Astrocyte of the hippocampus (primary cell): ENCODE measurements around the gene EFHC1.

Source experiments
- DNase-seq: peaks from one replicate; pipeline ENCODE4 v3.0.0; 2011; ENCODE audit warnings: low read depth, low spot score

Gene EFHC1

DNA sequence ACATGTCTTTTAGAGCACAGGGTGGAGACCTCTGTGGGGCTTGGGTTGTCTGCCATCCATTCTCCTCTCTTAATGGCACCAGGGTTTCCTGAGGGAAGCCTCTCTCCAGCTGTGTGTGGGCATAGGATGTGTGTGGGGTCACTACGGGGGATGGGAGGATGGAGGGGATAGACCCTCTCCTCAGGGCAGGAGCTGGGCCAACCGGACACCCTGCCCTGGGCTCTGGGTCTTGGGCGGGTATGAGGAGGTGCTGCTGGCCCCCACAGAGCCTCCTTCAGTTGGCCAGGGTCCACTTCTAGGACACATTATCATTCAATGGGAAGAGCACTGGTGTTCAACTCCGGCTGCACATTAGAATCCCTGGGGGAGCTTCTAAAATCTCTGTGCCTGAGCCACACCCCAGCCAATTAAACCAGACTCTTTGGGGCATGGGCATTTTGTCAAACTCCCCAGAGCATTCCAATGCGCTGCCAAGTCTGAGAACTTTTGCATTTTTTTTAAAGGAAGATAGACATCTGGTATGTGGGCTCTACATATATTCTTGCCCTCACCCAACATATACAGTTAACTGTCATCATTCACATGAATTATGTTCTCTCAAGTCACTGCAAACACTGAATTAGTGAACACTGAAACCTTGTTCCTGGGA, 118.2 kb downstream of the EFHC1 start:
- DNase-seq, result peak; percentile 67

DNA sequence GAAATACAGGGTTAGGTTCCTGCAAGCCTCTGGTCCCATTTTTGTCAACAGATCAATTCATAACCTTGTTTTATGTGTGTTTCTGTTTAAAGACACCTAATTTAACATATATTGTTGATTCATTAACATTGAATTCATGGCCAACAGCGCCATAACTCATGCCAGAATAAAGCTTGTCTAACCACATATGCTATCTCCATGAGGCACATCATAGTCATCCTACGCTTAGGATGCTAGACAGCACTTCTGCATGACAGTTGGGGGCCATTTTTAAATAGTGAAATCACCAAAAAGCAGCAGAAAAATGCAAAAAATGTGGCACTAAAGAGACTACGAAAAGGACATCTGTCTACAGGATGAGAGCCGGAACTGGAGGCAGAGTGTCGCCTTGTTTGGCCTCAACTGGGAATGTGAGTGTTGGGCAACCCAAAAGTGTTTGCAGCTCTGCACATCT, 118.8 kb downstream of the EFHC1 start:
- no peak for DNase-seq

DNA sequence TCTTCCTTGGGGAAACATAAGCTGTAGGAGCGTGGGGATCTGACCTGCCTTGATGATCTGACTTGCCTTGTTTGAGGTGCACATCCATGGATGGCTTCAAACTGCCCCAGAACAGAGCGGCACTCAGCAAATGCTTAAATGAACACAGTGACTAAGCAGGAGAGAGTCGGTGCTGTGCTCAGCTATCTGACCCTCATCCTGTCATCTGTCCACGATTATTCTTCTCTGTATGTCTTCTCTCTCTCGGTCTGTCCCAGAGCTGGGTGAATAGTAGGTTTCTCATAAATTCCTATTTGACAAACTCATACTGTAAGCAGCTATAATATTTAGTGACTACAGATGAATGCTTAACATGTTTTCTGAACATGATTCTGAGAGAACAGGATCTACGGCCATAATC, 119.5 kb downstream of the EFHC1 start:
- DNase-seq, result peak; percentile 47

DNA sequence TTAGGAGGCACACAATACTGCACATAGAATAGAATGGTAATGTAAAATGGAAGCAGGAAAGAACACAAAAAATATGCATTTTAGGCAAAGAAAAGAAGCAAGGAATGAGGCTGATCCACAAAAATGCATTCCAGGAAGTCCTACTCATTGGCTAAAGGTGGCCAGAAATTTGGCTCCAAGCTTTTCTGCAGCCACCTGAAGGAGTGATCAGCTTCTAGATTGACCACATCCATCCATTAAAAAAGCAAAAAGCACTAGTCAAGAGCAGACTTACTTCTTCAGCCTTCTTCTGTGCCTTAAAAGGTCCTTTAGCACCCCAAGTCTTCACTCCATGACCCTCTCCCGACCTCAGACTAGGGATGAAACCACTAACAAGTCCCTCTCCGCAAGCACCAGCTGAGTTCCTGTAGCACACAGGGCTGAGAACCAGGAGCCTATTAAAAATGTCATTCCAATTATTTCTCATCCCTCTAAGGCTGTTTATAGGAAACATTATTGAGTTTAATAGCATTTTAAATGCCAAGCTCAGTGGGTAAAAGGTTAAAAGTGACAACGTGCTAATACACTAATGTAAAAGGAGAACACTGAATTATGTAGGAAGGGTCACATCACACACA, 120.3 kb downstream of the EFHC1 start:
- peak; percentile 76 for DNase-seq

DNA sequence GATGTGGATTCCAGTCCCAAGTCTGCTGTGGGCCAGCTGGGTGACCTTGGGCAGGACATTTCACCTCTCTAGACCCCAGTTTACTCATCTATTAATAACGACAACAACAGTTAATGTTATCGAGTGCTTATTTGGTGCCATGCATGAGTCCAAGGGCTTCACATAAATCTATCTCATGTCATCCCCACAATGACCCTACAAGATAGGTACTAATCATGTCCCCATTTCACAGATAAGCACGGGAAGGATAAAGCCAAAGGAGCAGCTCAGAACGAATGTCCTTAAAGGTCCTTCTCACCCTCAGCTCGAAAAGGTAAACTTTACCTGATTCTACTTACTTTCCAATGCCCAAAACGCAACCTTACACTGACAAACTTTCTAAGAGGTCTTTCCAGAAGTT, 121.0 kb downstream of the EFHC1 start:
- DNase-seq, result no peak

DNA sequence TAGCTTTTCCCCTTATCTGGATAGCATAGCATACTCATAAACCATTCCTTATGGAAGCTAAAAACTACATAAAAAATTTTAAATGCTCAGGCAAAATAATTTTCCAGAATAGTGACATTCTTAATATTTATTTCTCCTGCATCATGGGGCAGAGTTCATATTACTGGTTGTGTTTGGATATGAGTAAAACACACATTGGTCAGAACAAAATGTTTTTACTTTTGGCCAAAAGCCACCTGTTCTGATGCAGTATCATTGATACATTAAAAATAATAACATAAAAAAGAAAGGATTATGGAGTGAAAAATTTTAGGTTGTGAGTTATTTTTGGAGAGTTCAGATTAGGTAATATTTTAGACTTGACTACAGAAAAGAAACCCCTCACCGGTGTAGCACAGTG, 123.1 kb downstream of the EFHC1 start:
- no peak for DNase-seq

DNA sequence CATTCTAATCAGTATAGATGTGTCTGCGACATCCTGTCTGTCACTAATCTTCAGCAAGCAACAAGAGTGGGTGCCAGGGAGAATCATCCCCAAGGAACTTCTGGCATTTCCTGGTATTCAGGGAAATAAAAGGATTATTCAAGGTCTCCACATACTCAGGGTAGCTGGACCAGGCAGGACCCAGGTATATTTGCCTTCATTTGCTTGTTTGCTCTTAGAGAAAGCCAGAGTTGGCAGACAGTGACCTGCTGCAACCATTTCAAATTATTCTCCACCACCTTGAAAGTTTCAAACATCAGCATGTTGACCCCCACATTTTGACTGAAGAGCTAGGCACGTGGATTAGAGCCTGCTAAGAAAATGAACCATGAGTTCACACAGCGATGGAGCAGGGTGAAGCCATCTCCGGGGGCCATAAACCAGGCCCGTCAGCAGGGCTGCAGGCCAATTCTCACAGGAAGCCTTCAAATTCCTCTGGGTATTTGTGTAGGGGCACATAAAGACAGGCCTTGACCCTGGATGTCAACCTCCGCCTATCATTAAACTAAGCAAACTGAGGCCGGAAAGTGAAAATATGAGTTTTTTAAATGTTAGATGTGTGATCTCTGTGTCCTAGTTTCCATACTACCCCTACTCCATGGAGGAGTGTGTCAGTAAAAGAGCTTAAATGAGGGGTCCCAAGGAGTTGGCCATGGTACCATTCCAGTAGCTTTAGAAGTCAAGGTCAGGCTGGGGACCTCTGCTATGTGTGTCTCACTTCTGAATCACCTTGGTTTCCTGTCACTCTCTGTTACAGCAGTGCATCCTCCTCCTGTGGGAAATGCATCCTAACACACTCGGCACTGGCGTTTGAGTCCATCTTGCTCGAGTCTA, 123.8 kb downstream of the EFHC1 start:
- DNase-seq, result peak; percentile 54

DNA sequence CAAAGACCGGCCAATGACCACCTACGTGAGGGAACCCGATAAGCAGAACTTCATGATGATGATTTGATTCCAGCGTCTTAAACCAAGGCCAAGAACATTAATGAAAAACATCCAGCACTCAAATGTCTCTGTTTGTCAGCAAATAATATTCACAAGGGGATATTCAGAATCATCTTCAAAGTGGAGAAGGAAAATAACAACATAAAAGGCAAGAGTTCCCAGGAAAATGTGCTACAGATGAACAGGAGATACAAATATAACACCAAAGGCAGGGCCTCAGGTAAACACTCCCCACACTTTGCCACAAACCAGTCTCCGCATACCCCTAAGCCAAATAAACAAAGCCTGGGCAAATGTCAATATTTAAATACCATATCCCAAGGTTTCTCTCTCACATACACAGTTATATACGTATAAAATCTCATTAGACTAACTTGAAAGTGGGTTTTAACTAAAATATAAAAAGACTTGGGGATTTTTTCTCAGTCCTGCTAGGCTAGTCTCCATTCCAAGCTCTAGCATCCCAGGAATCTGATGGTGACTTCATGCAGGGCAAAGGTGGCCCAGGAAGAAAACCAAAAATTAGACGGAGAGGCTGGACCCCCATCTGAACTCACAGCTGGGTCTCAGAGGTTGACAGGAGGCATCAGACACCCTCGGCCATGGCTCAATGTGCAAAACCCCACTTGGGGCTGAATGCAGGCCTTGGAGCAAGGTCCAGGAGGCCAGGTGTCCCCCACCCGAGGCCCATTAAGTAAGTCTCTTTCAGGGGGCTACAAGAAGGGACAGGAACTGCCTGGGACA, 124.7 kb downstream of the EFHC1 start:
- DNase-seq, result no peak

DNA sequence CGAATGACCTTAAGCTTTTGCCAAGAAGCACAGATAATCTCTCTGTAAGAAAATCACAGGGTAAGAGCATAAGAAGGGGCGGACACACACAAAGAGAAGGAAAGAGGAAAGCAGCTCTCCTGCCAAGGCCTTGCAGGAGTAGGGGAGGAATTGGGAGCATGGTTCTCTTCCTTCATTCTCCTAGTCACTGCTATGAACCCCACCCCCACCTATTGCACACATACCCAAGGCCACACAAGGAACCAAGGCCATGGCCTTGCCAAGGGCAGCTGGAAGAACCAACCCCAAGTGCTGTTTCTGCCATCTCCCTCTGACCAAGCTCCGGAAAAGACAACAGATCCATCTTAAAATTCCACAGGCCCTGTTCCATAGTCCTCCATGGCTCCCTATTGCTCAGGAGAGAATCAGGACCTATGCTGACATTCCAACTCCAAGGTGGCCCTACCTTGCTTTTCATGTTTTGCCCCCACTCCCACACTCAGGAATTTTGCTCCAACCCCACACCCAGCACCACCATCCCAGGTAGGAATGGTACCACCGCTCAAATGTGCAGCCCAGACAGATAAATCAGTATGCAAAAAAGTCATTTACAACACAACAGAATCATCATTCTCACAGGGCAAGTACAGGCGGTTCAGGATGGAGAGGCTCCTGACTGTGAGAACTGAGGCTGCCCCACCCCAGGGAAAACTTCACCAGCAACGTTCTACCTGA, 125.4 kb downstream of the EFHC1 start:
- no peak for DNase-seq

DNA sequence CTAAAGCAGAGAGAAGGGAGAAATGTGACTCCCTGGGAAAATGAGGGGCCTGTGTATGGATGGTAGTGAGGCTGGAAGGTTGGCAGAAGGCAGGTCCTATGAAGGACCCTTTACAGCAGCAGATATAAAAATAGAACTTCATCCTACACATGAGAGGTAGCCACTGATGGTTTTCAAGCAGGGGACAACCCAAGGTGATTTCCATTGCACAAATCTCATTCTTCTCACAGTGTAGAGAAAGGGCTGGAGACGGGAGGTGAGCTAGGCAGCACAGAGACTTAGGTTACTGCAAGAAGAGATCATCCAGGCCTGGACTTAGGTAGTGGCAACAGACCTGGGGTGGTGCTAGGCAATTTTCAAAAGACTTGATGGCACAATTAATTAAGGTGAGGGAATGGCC, 126.0 kb downstream of the EFHC1 start:
- no peak for DNase-seq

DNA sequence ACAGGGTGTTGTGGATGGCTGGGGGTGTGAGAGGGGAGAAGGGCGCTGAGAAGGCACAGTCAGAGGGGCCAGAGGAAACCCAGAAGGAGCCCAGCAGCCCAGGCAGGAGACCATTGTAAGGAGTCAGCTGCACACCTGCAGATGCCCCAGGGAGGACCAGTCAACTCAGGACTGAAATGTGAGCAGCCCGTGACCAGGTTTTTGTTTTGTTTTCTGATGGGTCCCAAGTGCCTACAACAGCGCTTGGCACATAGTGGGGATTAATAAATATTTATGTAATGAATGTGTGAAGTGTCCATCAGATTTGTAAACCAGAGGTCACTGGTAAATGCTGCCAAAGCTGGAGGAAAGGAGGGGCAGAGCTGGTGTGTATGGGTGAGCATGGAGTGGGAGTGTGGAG, 126.5 kb downstream of the EFHC1 start:
- no peak for DNase-seq

DNA sequence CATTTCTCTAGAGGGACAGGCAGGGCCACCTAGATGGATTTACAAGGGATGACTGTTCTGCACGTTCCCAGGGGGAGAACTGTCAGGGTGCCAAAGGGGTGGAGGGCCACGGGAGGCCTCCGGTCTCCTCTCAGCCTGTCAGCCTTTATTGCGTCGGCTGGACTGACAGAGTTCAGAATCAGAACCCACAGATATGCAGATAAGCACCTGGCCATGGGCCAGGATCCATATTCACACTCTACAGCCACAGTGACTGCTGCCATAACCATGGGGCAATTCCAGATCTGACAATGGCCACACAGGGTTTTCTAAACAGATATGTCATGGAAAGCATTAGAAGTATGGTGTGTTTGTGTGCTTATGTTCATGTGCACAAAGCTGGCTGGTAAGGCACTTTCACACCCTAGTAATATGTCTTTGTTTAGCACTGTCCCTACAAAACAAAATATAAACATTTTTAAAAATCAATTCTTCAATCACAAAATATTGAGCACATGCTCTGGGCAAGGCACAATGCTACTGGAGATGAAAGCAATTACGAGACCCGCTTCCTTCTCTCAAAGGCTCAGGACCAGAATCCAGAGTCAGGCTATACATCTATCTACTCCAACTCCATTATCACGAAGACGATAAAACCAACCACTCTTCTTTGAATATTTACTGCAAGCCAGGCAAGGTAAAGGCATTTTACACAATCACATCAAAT, 127.7 kb downstream of the EFHC1 start:
- peak; percentile 74 for DNase-seq

DNA sequence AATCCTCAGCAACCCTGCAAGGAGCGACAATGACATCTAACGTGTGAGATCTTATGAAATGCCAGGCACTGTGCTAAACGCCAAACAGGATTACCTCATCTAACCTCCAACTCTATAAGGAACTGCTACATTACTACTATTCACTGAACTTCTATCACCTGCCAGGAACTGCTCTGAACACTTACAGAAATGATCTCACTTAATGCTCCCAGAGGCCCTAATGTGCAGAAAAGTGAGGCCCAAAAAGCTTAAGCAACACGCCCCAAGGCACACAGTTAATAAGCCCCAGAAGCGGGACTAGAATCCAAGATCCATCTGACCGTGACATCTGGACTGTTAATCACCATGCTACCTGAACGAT, 128.2 kb downstream of the EFHC1 start:
- no peak for DNase-seq

DNA sequence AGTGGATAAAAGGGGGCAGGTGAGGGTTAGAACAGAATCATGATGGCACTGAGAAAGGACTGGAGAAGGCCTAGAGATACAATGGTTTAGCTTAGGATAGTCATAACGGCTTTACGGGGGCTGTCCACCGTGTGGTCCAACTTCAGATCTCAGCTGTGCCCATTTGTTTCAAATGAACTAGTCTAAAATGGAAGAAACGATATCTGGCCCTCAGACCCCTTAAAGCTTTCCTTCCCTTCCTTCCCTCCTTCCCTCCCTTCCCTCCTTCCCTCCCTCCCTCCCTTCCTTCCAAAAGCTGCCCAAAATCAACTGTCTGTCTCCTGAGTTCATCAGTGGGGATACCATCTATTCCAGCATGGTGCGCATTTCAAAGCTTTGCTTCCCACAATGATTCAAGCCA, 128.9 kb downstream of the EFHC1 start:
- no peak for DNase-seq

DNA sequence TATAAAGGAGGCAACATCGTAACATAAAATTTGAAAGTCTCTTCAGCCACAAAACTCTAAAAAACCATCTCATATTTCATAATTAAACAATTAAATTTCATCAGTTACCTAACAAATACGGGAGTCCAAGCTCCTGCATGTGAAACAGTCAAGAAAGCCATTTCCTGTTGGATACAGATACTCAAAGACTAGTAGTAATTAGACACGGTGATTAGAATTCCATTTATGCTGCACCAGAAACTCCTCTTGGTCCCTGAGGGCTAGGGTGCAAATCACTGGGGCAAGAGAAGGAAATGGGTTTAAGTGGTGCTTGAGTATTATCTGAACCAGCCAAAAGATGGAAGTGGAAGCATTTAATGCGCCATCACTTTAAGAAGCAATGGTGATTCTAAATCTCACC, 129.3 kb downstream of the EFHC1 start:
- DNase-seq, result no peak

DNA sequence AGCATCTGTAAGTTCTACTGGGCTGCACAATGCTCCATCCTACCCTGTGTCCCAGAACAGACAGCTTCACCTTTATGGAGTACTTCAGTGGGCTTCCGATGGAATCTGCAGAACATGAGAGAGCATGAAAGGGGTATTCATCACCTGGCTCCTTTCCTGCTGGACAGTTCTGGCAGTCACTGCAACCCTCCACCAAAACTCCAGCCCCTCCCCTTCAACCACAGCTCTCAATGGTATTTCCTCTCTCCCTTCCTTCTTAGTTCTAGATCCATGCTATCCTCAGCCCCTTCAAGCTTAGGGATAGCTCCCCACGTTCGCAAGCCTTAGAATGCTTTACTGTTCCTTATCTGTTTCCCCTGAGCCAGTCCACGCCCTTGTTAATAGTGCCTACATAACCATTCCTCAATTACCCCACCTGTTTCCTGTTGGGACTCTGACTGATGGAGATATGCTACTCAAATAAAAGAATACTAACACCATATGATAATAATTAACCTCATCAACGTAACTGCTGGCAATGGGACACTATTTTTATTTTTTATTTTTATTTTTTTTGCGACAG, 130.0 kb downstream of the EFHC1 start:
- DNase-seq, result no peak

DNA sequence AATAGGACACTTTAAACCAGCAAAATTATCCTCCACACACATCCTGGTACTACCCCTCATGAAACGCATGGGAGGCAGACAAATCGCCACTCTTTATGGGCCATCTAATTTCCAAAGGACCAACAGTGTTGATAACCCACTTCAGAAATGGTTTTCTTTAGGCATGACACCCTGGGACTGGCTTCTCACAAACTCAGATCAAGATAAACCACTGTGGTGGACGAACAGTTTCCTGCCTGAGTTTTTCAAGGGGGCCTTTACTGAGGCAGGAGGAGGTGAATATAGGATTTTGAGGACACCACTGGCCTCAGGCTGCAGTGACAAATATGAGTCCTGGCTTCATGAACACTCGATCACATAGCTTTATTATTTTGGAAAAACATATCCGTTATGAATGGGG, 130.7 kb downstream of the EFHC1 start:
- DNase-seq, result no peak

DNA sequence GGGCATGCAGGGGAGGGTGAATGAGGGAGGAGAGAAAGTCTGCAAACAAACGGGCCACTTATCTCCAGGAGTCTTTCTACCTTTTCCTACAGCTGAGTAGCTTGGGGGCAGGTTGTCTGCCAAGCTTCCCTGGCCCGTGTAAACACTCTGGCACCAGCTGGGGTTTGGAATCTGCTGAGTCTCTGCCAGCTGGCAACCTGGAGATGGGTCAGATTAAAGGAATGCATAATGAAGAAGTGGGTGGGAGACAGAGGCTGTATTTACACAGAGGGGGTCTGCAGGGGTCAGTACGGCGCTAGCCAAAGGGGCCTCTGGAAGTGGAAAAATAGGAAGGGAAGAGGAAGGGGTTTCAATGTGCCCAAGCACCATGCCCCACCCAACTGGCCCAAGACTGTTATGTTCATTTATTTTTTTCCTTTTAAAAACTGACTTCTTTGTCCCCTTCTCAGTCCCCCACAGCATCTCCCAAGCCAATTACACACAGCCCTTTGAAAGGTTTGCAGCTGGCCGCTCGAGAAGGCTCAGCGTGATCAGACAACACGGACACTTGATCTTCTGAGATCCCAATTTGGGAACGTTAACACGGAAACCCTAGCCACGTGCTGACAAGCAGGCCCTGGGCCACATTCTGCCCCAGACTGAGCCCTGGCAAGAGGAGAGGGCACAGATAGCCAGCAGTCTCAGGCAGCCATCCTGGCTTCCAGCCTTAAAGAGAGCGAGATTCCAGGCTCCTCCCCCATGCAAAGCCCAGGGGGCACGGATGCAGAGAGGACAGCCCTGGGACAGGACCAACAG, 131.5 kb downstream of the EFHC1 start:
- DNase-seq, result peak; percentile 96

DNA sequence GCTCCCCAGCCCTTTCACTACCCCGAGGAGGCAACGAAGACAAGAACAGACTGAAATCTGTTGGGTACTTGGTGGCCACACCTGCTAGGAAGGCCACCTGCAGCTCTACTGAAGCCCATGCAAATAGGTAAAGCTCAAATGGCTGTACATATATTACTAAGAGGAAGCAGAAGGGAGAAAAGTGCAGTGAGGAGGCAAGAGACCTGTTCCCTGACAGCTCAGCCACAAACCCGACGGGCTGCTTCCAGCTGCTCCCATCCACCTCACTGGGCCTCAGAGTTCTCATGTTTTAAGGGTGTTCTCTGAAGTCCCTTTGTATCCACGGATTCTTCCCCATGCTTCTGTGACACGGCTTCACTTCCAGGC, 132.1 kb downstream of the EFHC1 start:
- DNase-seq, result no peak

DNA sequence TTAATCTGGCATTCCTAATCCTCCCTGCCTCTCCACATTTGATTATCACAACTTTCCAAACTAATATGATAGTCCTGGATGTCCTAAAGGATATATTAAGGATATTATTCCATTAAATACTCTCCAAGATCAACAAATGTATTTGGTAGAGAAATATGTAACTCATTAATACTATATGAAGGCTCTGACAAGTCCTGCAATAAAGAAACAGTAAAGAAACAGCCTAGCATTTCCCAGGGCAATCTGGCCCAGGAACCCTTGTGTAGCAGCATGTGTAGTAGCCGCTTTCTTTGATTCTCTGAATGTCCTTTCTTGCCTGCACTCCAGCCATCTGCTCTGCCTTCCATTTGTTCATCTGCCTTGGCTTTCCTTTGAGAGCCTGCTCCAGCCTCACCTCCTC, 133.0 kb downstream of the EFHC1 start:
- DNase-seq, result no peak
